ENCODE data around the gene MCF2L2. TPM values are rescaled to one million over a fixed set of nuclear protein-coding genes. Genes with fewer than 3 reads are reported as not detected.

The MCF2L2 gene
- total and polyA plus RNA-seq, 2 experiments from 2014 or later: 6.7 to 14.6 TPM

DNA sequence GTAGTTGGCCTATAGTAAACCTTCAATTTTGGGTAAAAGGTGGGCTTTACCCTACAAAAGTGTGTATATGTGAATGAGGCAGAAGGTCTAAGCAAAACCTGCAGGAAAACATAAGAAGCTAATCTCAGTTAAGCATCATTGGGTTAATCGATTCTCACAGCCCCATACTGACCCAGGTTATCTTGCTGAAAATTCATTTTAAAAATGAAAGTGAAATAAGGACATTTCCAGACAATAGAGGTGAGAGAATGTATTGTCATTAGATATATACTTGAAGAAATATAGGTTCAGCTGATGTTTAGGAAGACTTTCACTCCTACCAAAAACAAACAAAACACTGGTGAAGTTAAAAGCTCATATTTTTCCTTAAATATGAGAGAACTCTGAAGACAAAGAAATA lies 85.6 kb downstream of the MCF2L2 start (continued):
- TF ChIP-seq, protein P1, sequence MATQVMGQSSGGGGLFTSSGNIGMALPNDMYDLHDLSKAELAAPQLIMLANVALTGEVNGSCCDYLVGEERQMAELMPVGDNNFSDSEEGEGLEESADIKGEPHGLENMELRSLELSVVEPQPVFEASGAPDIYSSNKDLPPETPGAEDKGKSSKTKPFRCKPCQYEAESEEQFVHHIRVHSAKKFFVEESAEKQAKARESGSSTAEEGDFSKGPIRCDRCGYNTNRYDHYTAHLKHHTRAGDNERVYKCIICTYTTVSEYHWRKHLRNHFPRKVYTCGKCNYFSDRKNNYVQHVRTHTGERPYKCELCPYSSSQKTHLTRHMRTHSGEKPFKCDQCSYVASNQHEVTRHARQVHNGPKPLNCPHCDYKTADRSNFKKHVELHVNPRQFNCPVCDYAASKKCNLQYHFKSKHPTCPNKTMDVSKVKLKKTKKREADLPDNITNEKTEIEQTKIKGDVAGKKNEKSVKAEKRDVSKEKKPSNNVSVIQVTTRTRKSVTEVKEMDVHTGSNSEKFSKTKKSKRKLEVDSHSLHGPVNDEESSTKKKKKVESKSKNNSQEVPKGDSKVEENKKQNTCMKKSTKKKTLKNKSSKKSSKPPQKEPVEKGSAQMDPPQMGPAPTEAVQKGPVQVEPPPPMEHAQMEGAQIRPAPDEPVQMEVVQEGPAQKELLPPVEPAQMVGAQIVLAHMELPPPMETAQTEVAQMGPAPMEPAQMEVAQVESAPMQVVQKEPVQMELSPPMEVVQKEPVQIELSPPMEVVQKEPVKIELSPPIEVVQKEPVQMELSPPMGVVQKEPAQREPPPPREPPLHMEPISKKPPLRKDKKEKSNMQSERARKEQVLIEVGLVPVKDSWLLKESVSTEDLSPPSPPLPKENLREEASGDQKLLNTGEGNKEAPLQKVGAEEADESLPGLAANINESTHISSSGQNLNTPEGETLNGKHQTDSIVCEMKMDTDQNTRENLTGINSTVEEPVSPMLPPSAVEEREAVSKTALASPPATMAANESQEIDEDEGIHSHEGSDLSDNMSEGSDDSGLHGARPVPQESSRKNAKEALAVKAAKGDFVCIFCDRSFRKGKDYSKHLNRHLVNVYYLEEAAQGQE (IDR thresholded peaks at IDR 0.05; ENCODE audit: unreplicated experiment): no peak
- TF ChIP-seq JUNB (IDR thresholded peaks at IDR 0.05; ENCODE audit: unreplicated experiment) (no peak), EZH2phosphoT487 (IDR thresholded peaks at IDR 0.05; ENCODE audit: unreplicated experiment) (no peak), ZNF331 (CRISPR knock-in tag; IDR thresholded peaks at IDR 0.05; ENCODE audit: low read depth) (no peak)

DNA sequence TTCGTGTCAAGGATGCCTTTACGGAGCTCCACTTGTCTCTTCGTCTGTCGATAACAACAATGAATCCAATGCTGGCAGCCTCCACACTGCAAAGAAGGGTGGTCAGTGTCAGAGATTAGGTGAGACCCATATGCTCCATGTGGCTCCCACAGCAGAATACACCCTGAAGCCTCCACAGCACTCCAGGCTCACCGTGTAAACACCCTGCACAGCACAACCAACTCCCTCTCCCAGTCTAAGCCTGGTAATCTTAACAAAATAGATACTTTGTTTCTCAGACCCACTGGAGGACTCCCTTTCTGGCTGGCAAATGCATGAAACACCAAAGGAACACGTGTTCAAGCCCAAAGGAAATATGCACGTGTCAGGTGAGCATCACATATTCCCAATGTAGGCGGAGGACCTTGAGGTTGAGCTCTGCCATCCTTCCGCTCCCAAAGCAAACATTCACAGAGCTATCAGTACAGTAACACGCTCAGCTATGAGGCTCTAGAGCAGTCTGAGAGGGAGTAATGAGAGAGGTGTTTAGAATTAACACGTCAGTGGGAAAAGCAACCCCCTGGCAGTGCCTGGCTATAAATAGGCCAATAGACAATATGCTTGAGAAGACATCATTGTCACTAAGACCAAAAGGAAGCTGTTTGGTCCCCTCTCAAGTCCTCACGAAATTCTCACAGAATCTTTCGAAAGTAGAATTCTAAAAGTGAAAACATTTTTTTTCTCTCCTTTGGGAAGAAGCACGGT lies 86.7 kb downstream of the MCF2L2 start:
- peaks cover 5% of the 10 kb centered on the region; the same call in 2 of the 3 replicates for H3K9me3 Mint-ChIP-seq
- no peaks in the 10 kb centered on the region for H3K4me1 Mint-ChIP-seq
- no peaks in the 10 kb centered on the region for H3F3A ChIP-seq (replicated peaks; ENCODE audit: low read depth)
- H3K4me1 ChIP-seq (ENCODE audit: insufficient read depth): no peaks in the 10 kb centered on the region
- no peaks in the 10 kb centered on the region for H3K27me3 ChIP-seq (ENCODE audit: insufficient read depth)
- H3K4me3 ChIP-seq: no peak overlapping the region
- no peaks in the 10 kb centered on the region; the same call in 1 of the 2 replicates for H3K36me3 ChIP-seq (ENCODE audit: insufficient read depth)
- peak overlapping the region; percentile 38; the same call in 1 of the 2 replicates for H3K27ac Mint-ChIP-seq
- no peaks in the 10 kb centered on the region for H3K9me2 ChIP-seq (ENCODE audit: insufficient read depth)
- ATAC-seq (peak; percentile 23; the same call in 1 of the 3 replicates), DNase-seq (ENCODE audit: low spot score) (no peak)
- no peak for TF ChIP-seq JUNB (IDR thresholded peaks at IDR 0.05; ENCODE audit: unreplicated experiment)
- TF ChIP-seq STAT1 (IDR thresholded peaks at IDR 0.05; ENCODE audit: unreplicated experiment): no peak
- no peak for TF ChIP-seq NANOG (IDR thresholded peaks at IDR 0.05; ENCODE audit: borderline replicate concordance)
- no peak for TF ChIP-seq ZNF331 (CRISPR knock-in tag; IDR thresholded peaks at IDR 0.05; ENCODE audit: low read depth)
- no peak overlapping the region for H3K4me2 ChIP-seq
- H4K20me1 ChIP-seq (replicated peaks; ENCODE audit: insufficient read depth): no peaks in the 10 kb centered on the region
- no peak overlapping the region for H2AFZ ChIP-seq
- H3K27me3 Mint-ChIP-seq (ENCODE audit: insufficient read depth, low read depth, poor library complexity): no peaks in the 10 kb centered on the region
- peaks cover 14% of the 10 kb centered on the region; the same call in 1 of the 2 replicates for H3K79me2 ChIP-seq (replicated peaks; ENCODE audit: insufficient read depth)
- no peak overlapping the region for H3K4me3 Mint-ChIP-seq
- H3K36me3 Mint-ChIP-seq (ENCODE audit: low read depth): peaks cover 5% of the 10 kb centered on the region; the same call in 1 of the 3 replicates
- H3K27ac ChIP-seq (ENCODE audit: low read depth): no peak overlapping the region

DNA sequence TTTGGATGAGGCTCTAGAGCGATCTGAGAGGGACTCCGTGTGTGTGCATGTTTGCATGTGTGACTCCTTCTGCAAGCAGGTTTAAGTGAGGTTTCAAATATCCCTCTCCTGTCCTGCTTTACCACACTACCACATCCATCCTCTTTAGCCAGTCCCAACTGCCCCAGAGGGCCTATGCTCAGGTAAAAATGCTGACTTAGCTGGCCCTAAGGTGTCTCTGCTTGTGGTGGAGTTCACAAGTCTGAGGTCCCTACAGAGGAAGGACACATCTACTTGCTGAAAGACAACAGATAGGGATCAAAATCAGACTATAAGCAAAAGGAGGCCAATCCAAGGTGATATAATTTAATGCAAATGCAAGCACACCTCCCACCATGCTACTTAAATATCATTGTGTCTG lies 88.2 kb downstream of the MCF2L2 start:
- H3K27ac Mint-ChIP-seq: no peak overlapping the region
- Histone ChIP-seq H3K4me2 (no peak overlapping the region), H3K9me2 (ENCODE audit: insufficient read depth) (no peaks in the 10 kb centered on the region), H4K20me1 (replicated peaks; ENCODE audit: insufficient read depth) (no peaks in the 10 kb centered on the region), H3F3A (replicated peaks; ENCODE audit: low read depth) (no peaks in the 10 kb centered on the region), H3K4me1 (ENCODE audit: insufficient read depth) (no peaks in the 10 kb centered on the region), H2AFZ (no peak overlapping the region), H3K4me3 (no peak overlapping the region), H3K36me3 (ENCODE audit: insufficient read depth) (no peaks in the 10 kb centered on the region; the same call in 1 of the 2 replicates), H3K79me2 (replicated peaks; ENCODE audit: insufficient read depth) (no peaks in the 10 kb centered on the region; the same call in 1 of the 2 replicates), H3K27ac (ENCODE audit: low read depth) (no peak overlapping the region), H3K27me3 (ENCODE audit: insufficient read depth) (no peaks in the 10 kb centered on the region)
- H3K27me3 Mint-ChIP-seq (ENCODE audit: insufficient read depth, low read depth, poor library complexity): no peaks in the 10 kb centered on the region
- H3K9me3 Mint-ChIP-seq: peaks cover 5% of the 10 kb centered on the region; the same call in 2 of the 3 replicates
- ATAC-seq (no peak), DNase-seq (ENCODE audit: low spot score) (no peak)
- TF ChIP-seq ETS1 (IDR thresholded peaks at IDR 0.05) (no peak), NANOG (IDR thresholded peaks at IDR 0.05; ENCODE audit: borderline replicate concordance) (no peak), CREB1 (CRISPR knock-in tag; IDR thresholded peaks at IDR 0.05; ENCODE audit: low read depth) (no peak), JUNB (IDR thresholded peaks at IDR 0.05; ENCODE audit: unreplicated experiment) (no peak), POLR2AphosphoS5 (IDR thresholded peaks at IDR 0.05; ENCODE audit: low read depth) (no peak), ZNF114 (CRISPR knock-in tag; IDR thresholded peaks at IDR 0.05) (no peak), EZH2 (IDR thresholded peaks at IDR 0.05; ENCODE audit: low read depth, unreplicated experiment) (no peak), STAT1 (IDR thresholded peaks at IDR 0.05; ENCODE audit: unreplicated experiment) (no peak), CTCF (conservative IDR thresholded peaks at IDR 0.05; ENCODE audit: low read depth in 2 of 2) (no peak)
- H3K4me1 Mint-ChIP-seq: no peaks in the 10 kb centered on the region
- H3K4me3 Mint-ChIP-seq: no peak overlapping the region
- peaks cover 2% of the 10 kb centered on the region; the same call in 1 of the 3 replicates for H3K36me3 Mint-ChIP-seq (ENCODE audit: low read depth)

Data from GM23338 (cell line).